HT1080 (cell line): ENCODE measurements around the gene SMIM8. TPM values are rescaled to one million over a fixed set of nuclear protein-coding genes. Genes with fewer than 3 reads are reported as not detected.

Experiments used
- DNase-seq: peaks from one replicate; pipeline ENCODE4 v3.0.0-alpha.2; 2015; ENCODE audit warnings: low read depth
- total RNA-seq: library from RNA; depleted of rRNA; stranded (reverse); fragments of >200 nt; shearing (Covaris generic); gene quantifications from 2 replicates; pipeline ENCODE4 v1.2.3, GENCODE V29; 2014

Gene SMIM8
- total RNA-seq, 1 experiment from 2014 or later: 5.6 TPM

DNA sequence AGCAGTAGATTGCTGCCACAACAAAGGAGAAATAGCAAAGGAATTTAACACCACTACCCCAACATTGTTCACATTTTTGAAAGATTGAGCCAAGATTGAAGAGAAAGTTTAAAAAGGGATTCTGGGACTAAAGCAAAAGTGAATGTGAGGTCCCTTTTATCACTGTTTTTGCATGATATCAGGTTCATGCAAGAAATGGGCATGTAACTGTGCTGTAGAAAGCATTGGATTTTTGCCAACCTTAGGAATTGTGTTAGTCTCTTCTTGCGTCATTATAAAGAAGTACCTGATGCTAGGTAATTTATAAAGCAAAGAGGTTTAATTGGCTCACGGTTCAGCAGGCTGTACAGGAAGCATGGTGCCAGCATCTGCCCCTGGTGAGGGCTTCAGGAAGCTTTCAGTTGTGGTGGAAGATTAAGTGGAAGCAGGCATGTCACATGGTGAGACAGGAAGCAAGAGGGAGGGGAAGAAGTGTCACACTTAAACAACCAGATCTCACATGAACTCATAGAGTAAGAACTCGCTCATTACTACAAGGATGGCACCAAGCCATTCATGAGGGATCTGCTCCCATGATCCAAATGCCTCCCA is 11.3 kb downstream of the SMIM8 start:
- DNase-seq: peak; percentile 57

GRCh38 chr6:87334683-87335082 is 12.3 kb downstream of the SMIM8 start:
- DNase-seq: no peak

DNA sequence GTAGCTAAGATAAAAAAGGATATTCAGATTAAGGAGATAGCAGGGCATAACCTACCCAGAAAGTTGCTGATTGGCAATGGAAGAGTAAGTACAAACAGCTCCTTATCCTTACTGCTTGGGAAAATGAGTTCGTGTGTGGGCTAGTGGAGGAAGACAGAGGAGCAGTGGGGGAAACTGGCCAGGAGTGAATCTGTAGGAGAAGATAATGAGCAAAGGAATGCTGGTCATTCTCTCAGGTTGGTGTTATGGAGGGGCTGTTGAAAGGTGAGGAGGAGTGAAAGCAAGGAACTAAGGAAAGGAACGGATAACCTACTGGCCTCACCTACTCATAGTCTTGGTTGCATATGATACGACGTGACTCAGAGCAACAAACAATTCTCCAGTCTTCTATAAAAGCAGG is 14.0 kb downstream of the SMIM8 start:
- DNase-seq: no peak

GRCh38 chr6:87340230-87340629 is 17.8 kb downstream of the SMIM8 start:
- no peak for DNase-seq

GRCh38 chr6:87341158-87341557 is 18.8 kb downstream of the SMIM8 start:
- DNase-seq: no peak

- DNase-seq: no peak
Measured at GRCh38 chr6:87341899-87342298, 19.5 kb downstream of the SMIM8 start.

DNA sequence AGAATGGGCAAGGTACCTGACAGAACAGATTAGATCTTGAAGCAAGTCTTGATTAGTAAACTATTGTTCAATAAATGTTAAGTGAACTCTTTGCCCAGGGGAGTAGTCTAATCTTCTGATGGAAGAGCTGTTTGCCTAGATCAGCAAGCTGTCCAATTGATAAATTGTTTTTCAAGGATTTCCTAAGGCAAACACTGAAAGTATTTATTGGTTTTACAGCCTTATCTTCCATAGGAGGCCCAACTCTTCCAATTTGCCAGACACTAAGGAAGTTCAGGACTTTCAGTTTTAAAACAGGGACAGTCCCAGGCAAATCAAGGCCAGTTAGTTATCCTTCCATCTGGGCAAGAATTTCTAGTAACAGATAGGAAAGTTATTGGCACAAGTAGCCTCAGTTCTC is 20.4 kb downstream of the SMIM8 start:
- no peak for DNase-seq

- DNase-seq: no peak
Measured at GRCh38 chr6:87344731-87345130, 22.3 kb downstream of the SMIM8 start, which contains the start of gene C6orf163. C6orf163 (plus strand) TSS chr6:87344813; CDS start chr6:87345100, 287 bp downstream.

GRCh38 chr6:87346700-87347099 is 24.3 kb downstream of the SMIM8 start:
- DNase-seq: no peak

GRCh38 chr6:87349896-87350295 is 27.5 kb downstream of the SMIM8 start:
- DNase-seq: no peak

DNA sequence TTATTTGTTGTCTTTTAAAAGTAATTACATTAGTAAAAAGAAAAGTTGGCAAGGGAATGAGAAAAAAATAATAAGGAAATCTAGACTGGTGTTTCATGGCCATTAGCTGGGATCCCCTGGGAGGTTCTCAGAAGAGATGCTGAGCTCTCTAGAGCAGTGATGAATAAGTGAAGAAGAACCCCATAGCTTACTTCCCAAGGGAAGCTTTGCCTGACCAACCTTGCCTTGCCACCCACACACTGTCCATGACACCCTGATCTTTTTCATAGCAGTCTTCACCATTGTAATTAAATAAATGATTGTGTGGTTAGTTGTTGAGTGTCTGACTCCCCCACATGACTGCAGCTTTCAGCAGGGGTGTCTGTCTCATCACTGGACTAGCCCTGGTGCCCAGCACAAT is 28.1 kb downstream of the SMIM8 start:
- no peak for DNase-seq

DNA sequence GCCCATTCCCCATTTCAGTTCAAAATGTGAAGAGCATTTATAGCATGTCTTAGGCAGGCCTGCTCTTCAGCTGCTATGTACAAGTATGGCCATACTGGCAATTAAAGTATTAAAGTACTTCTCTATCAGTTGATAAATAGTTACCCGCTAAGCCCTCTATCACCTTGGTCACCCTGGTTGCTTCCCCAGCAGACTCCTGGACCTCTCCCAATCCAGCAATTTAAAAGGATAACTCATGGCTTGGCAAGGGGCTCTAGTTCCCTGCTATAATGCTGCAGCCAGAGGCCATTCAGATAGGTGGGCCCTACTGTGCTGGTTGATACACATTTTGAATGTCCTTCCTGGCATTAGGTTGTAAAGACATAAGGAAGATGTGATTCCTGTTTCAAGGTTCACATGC is 29.2 kb downstream of the SMIM8 start:
- DNase-seq: no peak

- DNase-seq: no peak
Measured at GRCh38 chr6:87356181-87356580, 33.8 kb downstream of the SMIM8 start.

GRCh38 chr6:87357479-87358196 is 35.2 kb downstream of the SMIM8 start:
- DNase-seq: no peak

GRCh38 chr6:87364602-87365252 is 42.3 kb downstream of the SMIM8 start:
- DNase-seq: no peak

DNA sequence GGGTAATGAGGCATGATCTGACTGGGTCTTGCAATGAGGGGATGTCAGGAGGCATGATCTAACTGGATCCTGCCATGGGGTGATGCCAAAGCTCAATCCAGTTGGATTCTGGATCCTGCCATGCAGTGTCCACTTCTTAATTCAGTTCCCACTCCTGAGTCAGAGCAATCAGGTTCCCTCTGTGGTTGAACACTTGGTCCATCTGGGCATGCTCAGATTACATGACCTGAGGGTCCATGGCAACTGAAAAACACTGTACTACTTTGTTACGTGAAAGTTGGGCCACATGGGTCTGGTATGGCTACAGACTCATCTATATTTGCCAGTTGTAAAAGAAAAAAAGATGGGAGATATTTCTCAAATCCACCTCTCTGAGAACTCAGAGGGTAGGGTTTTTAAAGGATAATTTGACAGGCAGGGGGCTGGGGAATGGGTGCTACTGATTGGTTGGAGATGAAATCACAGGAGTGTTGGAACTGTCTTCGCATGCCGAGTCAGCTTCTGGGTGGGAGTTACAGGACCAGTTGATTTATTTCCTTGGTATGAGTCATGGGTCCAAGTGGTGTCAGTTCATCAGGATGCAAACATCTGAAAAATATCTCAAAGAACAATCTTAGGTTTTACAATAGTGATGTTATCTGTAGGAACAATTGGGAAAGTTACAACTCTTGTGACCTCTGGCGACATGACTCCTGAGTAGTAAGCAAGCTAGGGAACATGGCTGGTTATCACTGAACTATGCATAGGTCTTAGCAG is 43.9 kb downstream of the SMIM8 start:
- peak; percentile 31 for DNase-seq

- DNase-seq: no peak
Measured at GRCh38 chr6:87366899-87367298, 44.5 kb downstream of the SMIM8 start.

- no peak for DNase-seq
Measured at GRCh38 chr6:87373377-87373776, 51.0 kb downstream of the SMIM8 start.

GRCh38 chr6:87375315-87375714 is 52.9 kb downstream of the SMIM8 start:
- no peak for DNase-seq

DNA sequence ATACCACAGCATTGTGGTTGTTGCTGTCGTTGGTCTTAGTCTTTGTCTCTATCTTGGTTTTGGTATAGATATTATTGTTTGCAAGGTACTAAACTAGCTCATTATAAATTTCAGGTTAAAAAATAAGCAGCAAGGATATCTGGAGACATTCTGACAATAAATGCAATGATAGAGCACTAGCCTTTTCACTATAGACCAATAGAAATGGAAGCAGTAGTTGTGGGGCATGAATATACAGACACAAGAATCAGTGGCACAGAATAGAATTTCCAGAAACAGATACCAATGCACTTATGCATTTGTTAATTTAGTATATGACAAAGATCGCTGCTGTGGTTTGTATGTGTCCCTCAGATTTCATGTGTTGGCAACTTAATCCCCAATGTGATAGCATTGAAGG is 54.3 kb downstream of the SMIM8 start:
- DNase-seq: no peak

- no peak for DNase-seq
Measured at GRCh38 chr6:87378947-87379346, 56.6 kb downstream of the SMIM8 start.

DNA sequence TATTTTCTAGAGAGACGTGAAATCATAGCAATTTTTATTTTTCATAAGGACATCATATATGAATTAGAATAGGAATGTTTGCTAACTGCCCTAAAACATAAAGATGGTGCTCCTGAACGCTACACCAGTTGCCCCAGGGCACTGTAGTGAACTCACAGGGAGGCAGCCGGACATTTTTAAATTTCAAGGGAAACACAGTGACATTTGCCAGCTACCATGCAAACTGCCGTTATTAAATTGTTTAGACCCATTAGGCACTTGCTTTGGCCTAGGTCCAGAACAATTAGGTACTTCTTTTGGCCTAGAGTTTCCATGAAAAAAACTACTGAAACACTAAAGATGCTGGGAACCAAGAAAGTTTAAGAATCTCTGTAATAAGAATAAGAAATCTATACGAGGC is 60.5 kb downstream of the SMIM8 start:
- no peak for DNase-seq
